IMR-90 (cell line): ENCODE results near the gene DNASE2. TPM values are rescaled to one million over a fixed set of nuclear protein-coding genes. Genes with fewer than 3 reads are reported as not detected.

Source experiments
- ATAC-seq: fragments of 200-7000 bp; cut with Tn5 transposase; 2 replicates; pipeline ENCODE4 v1.9.1; 2020; ENCODE audit warnings: low read depth, mild to moderate bottlenecking, moderate library complexity
- BruUV-seq: library from RNA; stranded (reverse); fragments of 400-500 nt; replicated peaks from 2 replicates; lab custom pipeline; 2021; lab: Mats Ljungman, UMichigan
- CTCF ChIA-PET: fragments of 300-600 bp; formaldehyde crosslinking; extraction: SDS; loops from one replicate; lab custom pipeline; 2021; ENCODE audit warnings: antibody characterized with exemption; lab: Yijun Ruan, JAX
- POLR2A ChIA-PET: fragments of 300-600 bp; sonication (Branson Sonifier 250); formaldehyde crosslinking; loops from one replicate; lab custom pipeline; 2022; ENCODE audit warnings: antibody characterized with exemption; ENCODE audit not compliant: unreplicated experiment; lab: Charles Lee
- DNase-seq: peaks from one replicate; pipeline ENCODE4 v3.0.0; 2013
- H2AFZ ChIP-seq: replicated peaks from 2 replicates; pipeline ENCODE3; 2013; ENCODE audit warnings: low read length, mild to moderate bottlenecking; ENCODE audit not compliant: poor library complexity
- H2AK5ac ChIP-seq: 2 replicates; pipeline ENCODE4 v1.6.1; 2013; ENCODE audit warnings: low read depth, low read length, inconsistent platforms
- H2AK9ac ChIP-seq: replicated peaks from 2 replicates; pipeline ENCODE3; 2013; ENCODE audit warnings: mild to moderate bottlenecking, low read depth, low read length, moderate library complexity; ENCODE audit not compliant: poor library complexity
- H2BK120ac ChIP-seq: 2 replicates; pipeline ENCODE4 v1.6.1; 2013; ENCODE audit warnings: low read depth, low read length, inconsistent platforms
- H2BK15ac ChIP-seq: 3 replicates; pipeline ENCODE4 v1.6.1; 2013; ENCODE audit warnings: low read depth, low read length, inconsistent platforms
- H2BK20ac ChIP-seq: 2 replicates; pipeline ENCODE4 v1.6.1; 2013; ENCODE audit warnings: low read depth, mild to moderate bottlenecking, inconsistent platforms, low read length, moderate library complexity
- H2BK5ac ChIP-seq: 2 replicates; pipeline ENCODE4 v1.6.1; 2013; ENCODE audit warnings: mild to moderate bottlenecking, low read depth, low read length, inconsistent platforms; ENCODE audit not compliant: poor library complexity, severe bottlenecking
- H3K14ac ChIP-seq: replicated peaks from 2 replicates; pipeline ENCODE4 v1.6.1; 2013; ENCODE audit warnings: low read depth, low read length, inconsistent platforms
- H3K18ac ChIP-seq: 2 replicates; pipeline ENCODE4 v1.6.1; 2013; ENCODE audit warnings: low read depth, low read length, control low read depth
- H3K23ac ChIP-seq: 2 replicates; pipeline ENCODE4 v1.6.1; 2013; ENCODE audit warnings: low read depth, low read length, inconsistent platforms
- H3K27ac ChIP-seq: 2 replicates; pipeline ENCODE4 v1.5.1; 2013; ENCODE audit warnings: mild to moderate bottlenecking, control low read depth, low read length; ENCODE audit not compliant: insufficient read depth
- H3K27me3 ChIP-seq: 2 replicates; pipeline ENCODE4 v1.6.1; 2013; ENCODE audit warnings: low read length; ENCODE audit not compliant: control insufficient read depth, insufficient read depth
- H3K36me3 ChIP-seq: 2 replicates; pipeline ENCODE4 v1.6.1; 2013; ENCODE audit warnings: low read length, mixed read lengths; ENCODE audit not compliant: control insufficient read depth, insufficient read depth
- H3K4ac ChIP-seq: 2 replicates; pipeline ENCODE4 v1.6.1; 2013; ENCODE audit warnings: low read depth, low read length, inconsistent platforms
- H3K4me1 ChIP-seq: 2 replicates; pipeline ENCODE4 v1.6.1; 2013; ENCODE audit warnings: low read length, mixed read lengths; ENCODE audit not compliant: control insufficient read depth, insufficient read depth
- H3K4me2 ChIP-seq: 2 replicates; pipeline ENCODE4 v1.6.1; 2013; ENCODE audit warnings: low read depth, mild to moderate bottlenecking, control low read depth, low read length, moderate library complexity
- H3K4me3 ChIP-seq: 2 replicates; pipeline ENCODE4 v1.5.1; 2013; ENCODE audit warnings: low read depth, mild to moderate bottlenecking, control low read depth, low read length, moderate library complexity; ENCODE audit not compliant: insufficient read depth
- H3K56ac ChIP-seq: 2 replicates; pipeline ENCODE4 v1.6.1; 2013; ENCODE audit warnings: low read length, inconsistent platforms; ENCODE audit not compliant: insufficient read depth; ENCODE audit errors: extremely low read depth
- H3K79me1 ChIP-seq, 2 experiments: 2 replicates each; pipeline ENCODE4 v1.6.1; 2013; ENCODE audit warnings: low read length in 2 of 2, inconsistent platforms in 1 of 2, low read depth in 1 of 2
- H3K9ac ChIP-seq: 2 replicates; pipeline ENCODE4 v1.6.1; 2013; ENCODE audit warnings: low read depth, low read length, control low read depth
- H3K9me1 ChIP-seq: 2 replicates; pipeline ENCODE4 v1.6.1; 2013; ENCODE audit warnings: low read length, inconsistent platforms; ENCODE audit not compliant: insufficient read depth
- H3K9me3 ChIP-seq: 2 replicates; pipeline ENCODE4 v1.6.1; 2013; ENCODE audit warnings: low read length; ENCODE audit not compliant: control insufficient read depth, insufficient read depth
- H4K20me1 ChIP-seq: 2 replicates; pipeline ENCODE4 v1.6.1; 2013; ENCODE audit warnings: low read length, inconsistent platforms; ENCODE audit not compliant: insufficient read depth
- H4K5ac ChIP-seq: 2 replicates; pipeline ENCODE4 v1.6.1; 2013; ENCODE audit warnings: mild to moderate bottlenecking, low read depth, low read length, control low read depth
- H4K8ac ChIP-seq, 2 experiments: 2 replicates each; pipeline ENCODE4 v1.6.1; 2013; ENCODE audit warnings: low read depth in 2 of 2, low read length in 2 of 2, control low read depth in 1 of 2, inconsistent platforms in 1 of 2
- H4K91ac ChIP-seq: 2 replicates; pipeline ENCODE4 v1.6.1; 2013; ENCODE audit warnings: low read depth, low read length, inconsistent platforms; ENCODE audit not compliant: insufficient read depth
- CEBPB ChIP-seq: IDR thresholded peaks from 2 replicates; pipeline ENCODE4 v1.6.1; 2012; ENCODE audit warnings: low read depth, low read length, improper control_type of control experiment
- CHD1 ChIP-seq: IDR thresholded peaks from 2 replicates; pipeline ENCODE4 v1.6.1; 2012; ENCODE audit warnings: low read depth, low read length, improper control_type of control experiment
- FOS ChIP-seq: fragments of 150-350 bp; IDR thresholded peaks from 2 replicates; pipeline ENCODE4 v1.6.1; 2016; ENCODE audit warnings: low read depth, low read length
- MAFK ChIP-seq: IDR thresholded peaks from 2 replicates; pipeline ENCODE4 v1.6.1; 2012; ENCODE audit warnings: low read depth, low read length, improper control_type of control experiment
- NFE2L2 ChIP-seq: fragments of 150-350 bp; IDR thresholded peaks from 2 replicates; pipeline ENCODE4 v1.6.1; 2016; ENCODE audit warnings: low read depth, mild to moderate bottlenecking, low read length
- POLR2A ChIP-seq: IDR thresholded peaks from 2 replicates; pipeline ENCODE4 v1.6.1; 2012; ENCODE audit warnings: mild to moderate bottlenecking, low read depth, low read length
- RAD21 ChIP-seq: IDR thresholded peaks from 2 replicates; pipeline ENCODE4 v1.6.1; 2012; ENCODE audit warnings: low read length, improper control_type of control experiment
- RCOR1 ChIP-seq: IDR thresholded peaks from 2 replicates; pipeline ENCODE4 v1.6.1; 2012; ENCODE audit warnings: mild to moderate bottlenecking, low read length, improper control_type of control experiment; ENCODE audit not compliant: insufficient replicate concordance
- WGBS, 2 experiments: methylation state at CpG; one replicate each; pipeline versions ENCODE4 v1.1.5 to v1.1.7; 2013; ENCODE audit warnings: missing lambda C conversion rate in 2 of 2; ENCODE audit not compliant: insufficient read length in 1 of 2; ENCODE audit errors: extremely low coverage in 2 of 2; 5-methylcytosine and 5-hydroxymethylcytosine counted together
- dilution Hi-C: fragments of 300-500 bp; cut with HindIII; formaldehyde crosslinking; loops from one replicate; pipeline ENCODE4 v1.14.3; 2018; ENCODE audit warnings: low sequenced_read_pairs; ENCODE audit not compliant: unreplicated experiment
- in situ Hi-C: fragments of 300-500 bp; cut with MboI; formaldehyde crosslinking; loops from 3 replicates; pipeline ENCODE4 v1.14.3; 2019; ENCODE audit warnings: low sequenced_read_pairs, inconsistent platforms, mixed read lengths
- intact Hi-C: fragments of 100-400 bp; cut with micrococcal nuclease; formaldehyde crosslinking; loops from 2 replicates; pipeline ENCODE4 v1.10.0; 2022
- polyA plus RNA-seq, 3 experiments: library from polyadenylated mRNA; depleted of rRNA; stranded (reverse); fragments of >200 nt; gene quantifications; 2 replicates each; pipeline ENCODE4 v1.2.3, GENCODE V29; 2012; ENCODE audit warnings: low replicate concordance in 1 of 3
- total RNA-seq: library from RNA; depleted of rRNA; stranded (reverse); fragments of >200 nt; gene quantifications from 2 replicates; pipeline ENCODE4 v1.2.3, GENCODE V29; 2012
- TF ChIP-seq, protein P1 (sequence below): conservative IDR thresholded peaks from 2 replicates; pipeline ENCODE4 v1.5.1; 2012; ENCODE audit warnings: mild to moderate bottlenecking, low read depth, low read length, improper control_type of control experiment
- TF ChIP-seq, protein P2 (sequence below): fragments of 150-350 bp; IDR thresholded peaks from 2 replicates; pipeline ENCODE4 v1.6.1; 2016; ENCODE audit warnings: low read depth, mild to moderate bottlenecking, low read length, moderate library complexity, borderline replicate concordance
- TF ChIP-seq, protein P3 (sequence below): fragments of 150-350 bp; IDR thresholded peaks from 2 replicates; pipeline ENCODE4 v1.6.1; 2017; ENCODE audit warnings: mild to moderate bottlenecking, antibody characterized with exemption, low read length, low read depth

Gene DNASE2
- total and polyA plus RNA-seq, 2 of the 4 experiments (the other 2 are of a cell fraction): 9.5 to 31.1 TPM

DNA sequence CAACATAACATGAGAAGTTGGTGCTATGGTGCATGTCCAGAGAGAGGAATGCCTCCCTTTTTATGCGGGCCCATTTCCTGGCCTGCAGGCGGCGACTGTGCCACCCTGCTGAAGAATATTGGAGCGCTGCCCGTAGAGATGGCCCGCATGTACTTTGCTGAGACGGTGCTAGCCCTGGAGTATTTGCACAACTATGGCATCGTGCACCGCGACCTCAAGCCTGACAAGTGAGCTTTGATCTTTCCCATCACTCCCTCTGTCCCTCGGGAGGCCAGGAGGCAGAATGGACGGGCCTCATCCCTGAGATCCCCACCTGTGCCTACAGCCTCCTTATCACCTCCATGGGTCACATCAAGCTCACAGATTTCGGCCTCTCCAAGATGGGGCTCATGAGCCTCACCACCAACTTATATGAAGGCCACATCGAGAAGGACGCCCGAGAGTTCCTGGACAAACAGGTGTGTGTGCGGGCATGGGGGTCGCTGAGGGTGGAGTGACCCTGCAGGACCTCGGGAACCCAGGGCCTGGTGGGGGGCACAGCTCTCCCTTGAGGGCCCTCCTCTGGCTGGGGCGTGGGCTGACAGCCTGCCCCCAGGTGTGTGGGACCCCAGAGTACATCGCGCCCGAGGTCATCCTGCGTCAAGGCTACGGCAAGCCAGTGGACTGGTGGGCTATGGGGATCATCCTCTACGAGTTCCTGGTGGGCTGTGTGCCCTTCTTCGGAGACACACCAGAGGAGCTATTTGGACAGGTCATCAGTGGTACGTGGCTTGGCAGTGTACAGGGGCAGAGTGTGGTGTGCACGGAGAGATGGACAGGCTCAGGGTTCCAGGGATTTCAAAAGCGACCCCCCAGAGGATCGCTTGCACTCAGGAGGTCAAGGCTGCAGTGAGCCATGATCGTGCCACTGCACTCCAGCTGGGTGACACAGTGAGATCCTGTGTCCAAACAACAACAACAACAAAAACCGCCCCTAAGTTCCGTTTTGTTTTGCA is 16.2 kb downstream of the DNASE2 start:
- H3K27ac ChIP-seq: no peak overlapping the region
- H3K14ac ChIP-seq: no peak overlapping the region
- no peak overlapping the region for H2BK15ac ChIP-seq
- no peak overlapping the region for H3K23ac ChIP-seq
- H2BK20ac ChIP-seq: no peak overlapping the region
- no peaks in the 10 kb centered on the region for H3K79me1 ChIP-seq
- no peak overlapping the region for H4K5ac ChIP-seq
- H3K4me2 ChIP-seq: no peak overlapping the region
- H2AK9ac ChIP-seq: no peak overlapping the region
- no peak overlapping the region for H4K8ac ChIP-seq
- no peak overlapping the region for H3K18ac ChIP-seq
- WGBS, 2 experiments: 91% methylated on average over 15 of the region's 34 CpGs; no CpG with 5 or more reads in 1 of the 2 experiments
- ATAC-seq (no peak), DNase-seq (no peak)
- H3K27me3 ChIP-seq: peaks cover 7% of the 10 kb centered on the region
- no peak overlapping the region for H2AK5ac ChIP-seq
- H2BK5ac ChIP-seq: no peak overlapping the region
- in situ Hi-C loops: no loop called here
- H3K9me3 ChIP-seq: no peaks in the 10 kb centered on the region
- no peak overlapping the region for H3K4ac ChIP-seq
- ChIA-PET CTCF (no interaction called here), POLR2A (interaction anchor here (0.6 kb wide), 1 partner anchor 83 kb away, joined by 3 read pairs; no protein-coding TSS in a partner anchor)
- no peak overlapping the region for H2AFZ ChIP-seq
- dilution Hi-C loops: no loop called here
- no peaks in the 10 kb centered on the region for H3K4me1 ChIP-seq
- intact Hi-C loops: no loop called here
- no peaks in the 10 kb centered on the region for H3K36me3 ChIP-seq
- 0 out of 2 replicates have a peak, but pooled peaks cover 4% of the 10 kb centered on the region for H3K9me1 ChIP-seq
- BruUV-seq: no TSS peak
- no peak overlapping the region for H3K56ac ChIP-seq
- no peak overlapping the region for H4K91ac ChIP-seq
- no peaks in the 10 kb centered on the region for H4K20me1 ChIP-seq
- H3K9ac ChIP-seq: no peak overlapping the region
- H3K4me3 ChIP-seq: no peak overlapping the region
- no peak overlapping the region for H2BK120ac ChIP-seq
- TF ChIP-seq, protein P1, sequence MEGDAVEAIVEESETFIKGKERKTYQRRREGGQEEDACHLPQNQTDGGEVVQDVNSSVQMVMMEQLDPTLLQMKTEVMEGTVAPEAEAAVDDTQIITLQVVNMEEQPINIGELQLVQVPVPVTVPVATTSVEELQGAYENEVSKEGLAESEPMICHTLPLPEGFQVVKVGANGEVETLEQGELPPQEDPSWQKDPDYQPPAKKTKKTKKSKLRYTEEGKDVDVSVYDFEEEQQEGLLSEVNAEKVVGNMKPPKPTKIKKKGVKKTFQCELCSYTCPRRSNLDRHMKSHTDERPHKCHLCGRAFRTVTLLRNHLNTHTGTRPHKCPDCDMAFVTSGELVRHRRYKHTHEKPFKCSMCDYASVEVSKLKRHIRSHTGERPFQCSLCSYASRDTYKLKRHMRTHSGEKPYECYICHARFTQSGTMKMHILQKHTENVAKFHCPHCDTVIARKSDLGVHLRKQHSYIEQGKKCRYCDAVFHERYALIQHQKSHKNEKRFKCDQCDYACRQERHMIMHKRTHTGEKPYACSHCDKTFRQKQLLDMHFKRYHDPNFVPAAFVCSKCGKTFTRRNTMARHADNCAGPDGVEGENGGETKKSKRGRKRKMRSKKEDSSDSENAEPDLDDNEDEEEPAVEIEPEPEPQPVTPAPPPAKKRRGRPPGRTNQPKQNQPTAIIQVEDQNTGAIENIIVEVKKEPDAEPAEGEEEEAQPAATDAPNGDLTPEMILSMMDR: no peak
- TF ChIP-seq CHD1: no peak
- TF ChIP-seq MAFK: no peak
- no peak for TF ChIP-seq POLR2A
- no peak for TF ChIP-seq RAD21
- TF ChIP-seq NFE2L2: no peak
- TF ChIP-seq CEBPB: no peak
- TF ChIP-seq, protein P2, sequence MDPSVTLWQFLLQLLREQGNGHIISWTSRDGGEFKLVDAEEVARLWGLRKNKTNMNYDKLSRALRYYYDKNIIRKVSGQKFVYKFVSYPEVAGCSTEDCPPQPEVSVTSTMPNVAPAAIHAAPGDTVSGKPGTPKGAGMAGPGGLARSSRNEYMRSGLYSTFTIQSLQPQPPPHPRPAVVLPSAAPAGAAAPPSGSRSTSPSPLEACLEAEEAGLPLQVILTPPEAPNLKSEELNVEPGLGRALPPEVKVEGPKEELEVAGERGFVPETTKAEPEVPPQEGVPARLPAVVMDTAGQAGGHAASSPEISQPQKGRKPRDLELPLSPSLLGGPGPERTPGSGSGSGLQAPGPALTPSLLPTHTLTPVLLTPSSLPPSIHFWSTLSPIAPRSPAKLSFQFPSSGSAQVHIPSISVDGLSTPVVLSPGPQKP: no peak
- TF ChIP-seq, protein P3, sequence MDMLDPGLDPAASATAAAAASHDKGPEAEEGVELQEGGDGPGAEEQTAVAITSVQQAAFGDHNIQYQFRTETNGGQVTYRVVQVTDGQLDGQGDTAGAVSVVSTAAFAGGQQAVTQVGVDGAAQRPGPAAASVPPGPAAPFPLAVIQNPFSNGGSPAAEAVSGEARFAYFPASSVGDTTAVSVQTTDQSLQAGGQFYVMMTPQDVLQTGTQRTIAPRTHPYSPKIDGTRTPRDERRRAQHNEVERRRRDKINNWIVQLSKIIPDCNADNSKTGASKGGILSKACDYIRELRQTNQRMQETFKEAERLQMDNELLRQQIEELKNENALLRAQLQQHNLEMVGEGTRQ: no peak
- TF ChIP-seq RCOR1: no peak
- TF ChIP-seq FOS: no peak
